H4 (cell line): Measurements from ENCODE around the gene RFXAP. TPM values are rescaled to one million over a fixed set of nuclear protein-coding genes. Genes with fewer than 3 reads are reported as not detected.
"Not testable (repeated sequence)": the region's sequence is repeated elsewhere in the genome, so short reads cannot be mapped to it uniquely, and the experiment has no call there.

ENCODE experiments used
- DNase-seq: peaks from one replicate; pipeline ENCODE4 v3.0.0-alpha.2; 2015; ENCODE audit warnings: low spot score
- total RNA-seq: library from RNA; depleted of rRNA; stranded (reverse); fragments of >200 nt; shearing (Covaris generic); gene quantifications from 2 replicates; pipeline ENCODE4 v1.2.3, GENCODE V29; 2014; rRNA removed

RFXAP gene
- 1.0 and 1.7 TPM in 2 replicates for total RNA-seq

GRCh38 chr13:36818804-36819738 lies at the start of gene RFXAP:
RFXAP (plus strand) TSS chr13:36819222; CDS start chr13:36819358, 136 bp downstream.
- peak; percentile 64 for DNase-seq

DNA sequence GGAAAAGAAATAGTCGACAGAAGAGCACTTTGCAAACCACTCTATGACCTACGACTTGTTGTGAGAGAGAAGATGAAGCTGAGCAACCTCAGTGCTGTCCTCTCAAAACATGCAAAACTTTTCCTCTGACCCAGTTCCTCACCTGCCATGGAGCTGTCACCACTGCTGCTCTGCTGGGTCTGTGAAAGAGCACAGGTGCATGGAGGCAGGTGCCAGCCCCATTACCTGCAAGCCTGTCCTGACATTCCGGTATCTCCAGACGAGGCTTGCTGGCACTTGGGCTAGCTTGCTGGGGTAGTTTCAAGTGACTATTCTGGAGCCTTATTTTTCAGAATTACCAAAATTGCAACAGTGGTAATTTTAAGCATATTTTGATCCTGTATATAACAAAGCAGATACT lies 49.5 kb upstream of the RFXAP start:
- no peak for DNase-seq

DNA sequence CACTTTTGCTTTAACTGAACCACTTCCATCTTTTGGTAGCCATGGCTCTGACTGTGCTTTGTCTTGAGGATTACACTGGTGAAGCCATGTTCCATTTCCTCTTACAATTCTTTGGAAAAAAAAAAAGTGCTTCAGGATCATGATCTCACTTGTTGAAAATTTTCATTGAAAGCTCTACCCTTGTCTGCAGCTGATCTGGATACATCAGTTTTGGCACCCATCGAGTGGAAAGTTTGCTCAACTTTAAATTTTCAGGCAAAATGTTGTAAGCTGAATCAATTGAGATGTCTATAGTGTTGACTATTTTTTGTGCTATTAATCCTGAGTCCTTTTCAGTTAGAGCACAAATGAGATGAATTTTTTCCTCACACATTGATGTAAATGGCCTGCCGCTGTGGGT lies 48.3 kb upstream of the RFXAP start:
- no peak for DNase-seq

DNA sequence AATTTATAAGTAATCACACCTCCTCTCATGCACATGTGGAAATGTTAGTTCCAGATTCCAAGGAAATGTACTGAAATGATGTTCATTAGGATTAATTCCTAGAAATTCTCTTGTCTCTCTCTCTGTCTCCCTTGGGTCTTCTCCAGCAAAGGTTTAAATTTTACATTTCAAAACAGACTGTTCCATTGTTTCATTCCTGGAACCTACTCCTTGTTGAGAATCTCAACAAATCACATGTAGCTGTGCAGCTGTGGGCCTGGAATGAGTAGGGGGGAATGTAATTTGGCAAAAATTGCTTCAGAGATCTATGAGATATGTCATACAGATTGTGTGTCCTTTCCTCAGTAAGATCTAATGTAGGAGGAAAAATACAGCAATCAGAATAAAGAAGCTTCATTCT lies 46.2 kb upstream of the RFXAP start:
- DNase-seq = no peak

DNA sequence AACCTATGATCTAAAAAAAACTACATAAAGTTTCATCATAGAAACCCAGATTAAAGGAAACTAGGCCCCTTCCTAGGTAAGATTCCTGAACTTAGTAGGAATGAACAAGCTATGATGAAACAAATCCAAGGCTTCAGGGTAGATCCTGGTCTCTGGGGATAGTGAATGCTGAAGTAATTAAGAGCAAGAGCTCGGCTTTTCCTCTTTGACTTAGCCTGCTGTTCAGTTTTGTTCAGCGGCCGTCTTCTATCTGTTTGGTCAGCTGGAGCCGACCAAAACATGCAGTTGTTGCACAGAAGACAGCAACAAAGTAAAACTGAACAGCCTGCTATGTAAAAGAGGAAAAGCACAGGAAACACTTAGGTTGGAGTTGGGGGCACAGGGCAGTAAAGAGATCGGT lies 44.1 kb upstream of the RFXAP start:
- no peak for DNase-seq

DNA sequence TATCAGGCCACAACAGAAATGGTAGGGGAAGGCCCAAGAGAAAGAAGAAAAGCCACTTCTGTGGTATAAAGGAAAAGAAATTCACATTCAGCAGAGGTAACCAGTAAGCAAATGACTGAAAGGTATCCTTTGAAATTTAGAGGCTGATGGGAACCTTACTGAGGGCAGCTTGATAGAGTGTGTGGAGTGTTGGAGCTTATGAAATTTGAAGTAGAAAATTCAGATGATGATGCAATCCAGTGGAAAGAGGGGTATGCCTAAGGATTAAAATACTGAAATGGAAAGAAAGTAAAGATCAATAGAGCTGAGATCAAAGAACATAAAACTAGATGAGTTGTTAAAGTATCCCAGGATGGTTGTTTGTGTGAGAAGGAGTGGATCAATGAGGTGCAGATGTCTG lies 42.8 kb upstream of the RFXAP start:
- DNase-seq = no peak

GRCh38 chr13:36778083-36778671 lies 40.8 kb upstream of the RFXAP start:
- no peak for DNase-seq

DNA sequence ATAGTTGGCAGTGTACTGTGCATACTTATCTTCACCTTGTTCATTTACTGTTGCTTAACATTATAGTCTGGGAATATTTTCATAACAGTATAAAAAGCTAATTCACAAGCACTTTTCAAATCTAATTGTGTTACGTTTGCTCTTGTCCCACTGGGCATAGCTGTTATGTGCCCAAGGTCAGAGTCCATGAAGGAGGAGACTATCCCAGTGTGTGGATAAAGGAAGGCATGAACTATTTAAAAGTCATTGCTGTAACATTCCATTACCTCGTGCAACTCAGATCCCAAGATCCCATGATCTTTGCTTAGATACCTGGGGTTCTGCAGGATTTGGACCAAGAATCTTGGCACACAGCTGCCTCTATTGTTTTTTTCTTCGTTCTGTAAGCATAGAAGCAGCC lies 35.1 kb upstream of the RFXAP start:
- DNase-seq = no peak

- not testable (repeated sequence) for DNase-seq
Measured at GRCh38 chr13:36786175-36786574, 32.8 kb upstream of the RFXAP start.

DNA sequence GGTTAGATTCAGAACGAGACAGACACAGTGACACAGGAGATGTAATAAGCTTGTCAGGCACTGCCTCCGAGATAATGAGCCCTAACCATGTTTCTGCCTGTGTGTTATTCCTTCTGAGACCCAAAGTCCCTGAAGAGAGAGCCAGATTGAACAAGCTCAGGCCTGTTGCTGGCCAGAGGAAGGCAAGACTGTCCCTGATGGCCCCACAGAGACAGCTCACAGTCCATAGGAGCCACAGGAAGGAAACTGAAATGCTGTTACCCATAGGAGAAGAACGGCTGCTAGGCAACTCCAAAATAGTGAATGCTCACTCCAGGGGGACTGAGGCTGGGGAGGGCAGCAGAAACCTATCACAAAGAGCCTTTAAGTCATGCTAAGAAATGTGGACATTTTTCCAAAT lies 31.8 kb upstream of the RFXAP start:
- no peak for DNase-seq

DNA sequence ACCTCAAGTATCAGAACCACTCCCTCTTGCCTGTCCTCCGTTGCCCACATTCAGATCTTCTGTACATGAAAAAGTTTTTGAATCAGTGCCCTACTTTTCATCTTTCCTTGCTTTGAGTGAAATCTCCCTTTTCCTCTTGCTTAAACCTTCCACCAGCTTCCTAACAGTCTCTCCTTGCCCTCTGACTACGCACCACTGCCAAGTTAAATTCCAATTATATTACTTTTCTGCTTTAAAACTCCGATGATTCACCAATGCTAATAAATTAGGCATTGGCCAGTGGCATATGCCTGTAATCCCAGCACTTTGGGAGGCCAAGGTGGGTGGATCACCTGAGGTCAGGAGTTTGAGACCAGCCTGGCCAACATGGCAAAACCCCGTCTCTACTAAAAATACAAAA lies 30.7 kb upstream of the RFXAP start:
- no peak for DNase-seq

DNA sequence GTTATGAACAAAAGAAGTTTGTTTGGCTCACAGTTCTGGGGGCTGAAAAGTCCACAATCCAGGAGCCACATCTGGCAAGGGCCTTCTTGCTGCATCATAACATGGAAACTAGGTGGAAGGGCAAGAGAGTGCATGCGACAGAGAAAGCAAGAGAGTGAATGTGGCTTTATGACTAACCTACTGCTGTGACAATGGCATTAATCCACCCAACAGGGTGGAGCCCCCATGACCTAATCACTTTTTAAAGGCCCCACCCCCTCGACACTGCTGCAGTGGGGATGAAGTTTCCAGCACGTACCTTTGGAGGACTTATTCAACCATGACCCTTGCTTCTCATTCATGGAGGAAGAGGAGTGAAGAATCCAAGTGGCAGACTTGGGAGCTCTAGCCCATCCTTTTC lies 30.0 kb upstream of the RFXAP start:
- DNase-seq = peak; percentile 21

DNA sequence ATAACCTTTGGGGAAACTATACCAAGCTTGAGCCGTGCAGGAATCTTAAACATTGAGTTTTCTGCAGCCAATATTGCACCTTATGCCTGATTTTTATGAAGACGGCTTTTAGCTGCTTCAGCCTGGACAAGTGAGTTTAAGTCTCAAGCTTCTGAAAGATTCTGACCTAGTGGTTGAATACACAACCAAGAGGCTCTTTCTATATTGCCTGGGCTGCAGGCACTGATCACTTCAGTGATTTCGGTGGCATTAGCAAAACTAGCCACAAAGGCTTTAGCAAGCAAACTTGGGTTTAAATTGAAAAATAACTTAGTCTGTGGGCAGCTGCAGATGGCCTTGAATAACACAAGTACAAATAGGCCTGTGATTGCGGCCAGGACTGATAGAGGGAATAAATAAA lies 29.3 kb upstream of the RFXAP start:
- no peak for DNase-seq

GRCh38 chr13:36794706-36795105 lies 24.3 kb upstream of the RFXAP start:
- no peak for DNase-seq

DNA sequence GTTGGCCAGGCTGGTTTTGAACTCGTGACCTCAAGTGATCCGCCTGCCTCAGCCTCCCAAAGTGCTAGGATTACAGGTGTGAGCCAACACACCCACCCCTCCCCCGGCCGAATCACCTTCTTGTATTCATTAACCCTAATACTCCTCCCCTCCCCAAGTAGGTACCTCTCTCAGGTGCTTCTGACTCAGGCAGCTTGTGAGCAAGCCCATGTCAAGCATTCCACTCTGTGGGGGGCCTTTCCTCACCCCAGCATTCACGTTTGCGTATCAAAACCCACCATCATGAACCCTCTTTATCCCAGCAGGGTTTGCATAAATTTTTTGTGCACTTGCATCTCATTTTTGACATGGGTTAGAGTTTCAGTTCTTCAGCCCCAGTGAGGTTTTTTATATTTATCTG lies 23.6 kb upstream of the RFXAP start:
- no peak for DNase-seq

DNA sequence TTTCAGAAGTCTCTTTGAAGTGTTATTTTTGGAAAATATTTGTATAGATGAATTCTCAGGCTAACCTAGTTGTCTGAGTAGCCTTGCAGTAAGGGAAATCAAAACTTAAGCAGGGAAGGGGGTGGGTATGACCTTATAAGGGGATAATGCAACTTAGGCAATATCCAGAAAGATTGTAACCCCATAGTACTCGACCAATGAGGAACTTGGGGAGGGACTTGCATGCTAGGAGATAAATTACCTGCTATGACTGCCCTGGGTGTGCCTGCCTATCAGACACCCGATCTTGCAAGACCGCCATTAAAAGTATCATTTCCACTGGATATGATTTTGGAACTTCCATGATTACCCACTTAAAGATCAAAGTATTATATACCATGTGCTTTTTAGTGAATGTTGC lies 23.0 kb upstream of the RFXAP start:
- no peak for DNase-seq

DNA sequence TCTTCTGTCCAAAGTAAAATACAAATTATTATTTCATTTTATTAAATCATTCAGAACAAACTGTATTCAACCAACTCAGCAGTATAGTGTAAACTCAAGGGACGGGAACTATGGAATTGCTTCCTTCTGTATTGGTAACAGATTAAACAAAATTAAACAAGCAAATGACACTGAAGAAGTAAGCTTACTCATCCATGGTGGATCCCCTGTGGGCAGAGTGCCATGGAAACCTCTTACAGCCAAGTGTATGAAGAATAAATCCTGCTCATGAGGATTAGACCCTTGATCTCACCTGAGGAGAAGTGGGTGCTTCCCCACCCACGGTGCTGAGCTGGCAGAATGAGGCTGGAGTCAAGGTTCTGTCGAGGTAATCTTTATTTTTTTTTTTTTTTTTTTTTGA lies 18.0 kb upstream of the RFXAP start:
- DNase-seq = no peak

- DNase-seq = no peak
Measured at GRCh38 chr13:36804588-36804987, 14.4 kb upstream of the RFXAP start.

- DNase-seq = no peak
Measured at GRCh38 chr13:36806102-36806501, 12.9 kb upstream of the RFXAP start.

GRCh38 chr13:36807616-36808015 lies 11.4 kb upstream of the RFXAP start:
- no peak for DNase-seq

DNA sequence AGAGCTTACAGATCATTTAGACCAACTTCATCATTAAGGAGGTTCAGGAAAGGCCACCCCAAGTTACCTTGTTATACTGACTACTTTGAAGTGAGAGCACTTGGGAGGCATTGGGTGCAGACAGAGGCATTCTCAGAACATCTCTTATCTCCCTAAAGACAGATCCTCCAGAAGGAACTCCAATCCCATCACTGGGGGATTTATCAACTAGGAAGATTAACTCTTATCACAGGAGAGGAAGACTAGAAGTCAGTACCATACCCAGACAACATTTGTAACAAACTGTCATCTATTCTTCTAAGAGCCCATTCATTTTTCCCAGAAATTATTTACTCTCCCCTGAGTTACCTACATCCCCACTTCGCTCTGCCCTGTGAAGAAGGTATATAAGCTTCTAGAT lies 5.8 kb upstream of the RFXAP start:
- no peak for DNase-seq

DNA sequence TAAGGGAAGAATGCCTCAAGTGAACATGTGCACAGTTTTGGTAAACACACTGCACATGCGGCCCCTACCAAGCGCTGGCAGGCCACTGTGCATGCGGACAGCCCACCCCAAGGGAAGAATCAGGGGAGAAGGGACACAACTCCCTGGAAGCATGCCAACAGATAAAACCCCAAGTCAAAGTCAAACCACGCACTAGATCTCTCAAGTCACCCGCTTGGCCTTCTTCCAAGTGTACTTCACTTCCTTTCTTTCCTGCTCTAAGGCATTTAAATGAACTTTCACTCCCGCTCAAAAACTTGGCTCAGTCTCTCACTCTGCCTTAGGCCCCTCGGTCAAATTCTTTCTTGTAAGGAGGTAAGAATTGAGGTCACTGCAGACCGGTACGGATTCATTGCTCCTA lies 4.6 kb upstream of the RFXAP start:
- no peak for DNase-seq

GRCh38 chr13:36815062-36815461 lies 4.0 kb upstream of the RFXAP start:
- no peak for DNase-seq
